GM21723 (cell line): Measurements from ENCODE around the gene MON2.
"Not testable (repeated sequence)": the region's sequence is repeated elsewhere in the genome, so short reads cannot be mapped to it uniquely, and the experiment has no call there.

Experiments
- ATAC-seq: cut with Tn5 transposase; IDR thresholded peaks from one replicate; pipeline ENCODE4 v1.9.1; 2021; ENCODE audit warnings: mild to moderate bottlenecking, moderate library complexity; ENCODE audit not compliant: unreplicated experiment

Gene MON2

GRCh38 chr12:62466594-62467491 lies at the start of gene MON2:
Gene MON2, plus strand, starts transcription at chr12:62466826. Its CDS starts 382 bp downstream, at chr12:62467208.
- ATAC-seq: peak; percentile 98

GRCh38 chr12:62426089-62426488 lies 40.5 kb upstream of the MON2 start:
- no peak for ATAC-seq

GRCh38 chr12:62429457-62429856 lies 37.2 kb upstream of the MON2 start:
- ATAC-seq: no peak

- ATAC-seq: no peak
These were observed 31.9 kb upstream of the MON2 start for GRCh38 chr12:62434494-62435302.

- ATAC-seq: peak; percentile 89
These were observed 31.1 kb upstream of the MON2 start for GRCh38 chr12:62435303-62436163.

- peak; percentile 35 for ATAC-seq
These were observed 30.5 kb upstream of the MON2 start for GRCh38 chr12:62436164-62436503.

GRCh38 chr12:62438098-62438692 lies 28.4 kb upstream of the MON2 start:
- ATAC-seq: no peak

GRCh38 chr12:62446754-62447452 lies 19.7 kb upstream of the MON2 start:
- no peak for ATAC-seq

- no peak for ATAC-seq
These were observed 18.2 kb upstream of the MON2 start for GRCh38 chr12:62448436-62448835.

GRCh38 chr12:62455429-62455828 lies 11.2 kb upstream of the MON2 start:
- ATAC-seq: not testable (repeated sequence)

GRCh38 chr12:62458626-62459025 lies 8.0 kb upstream of the MON2 start:
- ATAC-seq: no peak

- ATAC-seq: no peak
These were observed 6.7 kb upstream of the MON2 start for GRCh38 chr12:62459976-62460375.

GRCh38 chr12:62461171-62461837 lies 5.3 kb upstream of the MON2 start:
- not testable (repeated sequence) for ATAC-seq

- ATAC-seq: not testable (repeated sequence)
These were observed 3.4 kb upstream of the MON2 start for GRCh38 chr12:62463252-62463651.

- ATAC-seq: peak; percentile 41
These were observed 520 bp upstream of the MON2 start for GRCh38 chr12:62466018-62466593.

GRCh38 chr12:62468397-62468796 lies 1.8 kb downstream of the MON2 start:
- no peak for ATAC-seq

GRCh38 chr12:62468935-62469334 lies 2.3 kb downstream of the MON2 start:
- no peak for ATAC-seq

GRCh38 chr12:62469704-62470103 lies 3.1 kb downstream of the MON2 start:
- ATAC-seq: no peak

GRCh38 chr12:62471734-62472133 lies 5.1 kb downstream of the MON2 start:
- ATAC-seq: no peak
